Heart right ventricle (tissue), 16 donors: ENCODE measurements around the gene EEF2. TPM values are rescaled to one million over a fixed set of nuclear protein-coding genes. Genes with fewer than 3 reads are reported as not detected.

ENCODE experiments used
- ATAC-seq, 8 donors: fragments of 200-7000 bp; cut with Tn5 transposase; one replicate each; pipeline ENCODE4 v1.9.1; 2020; ENCODE audit warnings: mild to moderate bottlenecking in 8 of 8, moderate library complexity in 8 of 8, moderate number of reproducible peaks in 1 of 8
- DNase-seq, 2 donors: peaks; one replicate each; pipeline ENCODE4 v3.0.0-alpha.2; 2020
- H3K27ac ChIP-seq, 10 donors: fragments of 200-600 bp; sonication (generic) in 2 of 10; one replicate each; pipeline versions ENCODE4 v1.5.0 to v1.8.0; 2020 to 2022; ENCODE audit warnings: mild to moderate bottlenecking in 3 of 10
- H3K27me3 ChIP-seq, 7 donors: fragments of 200-600 bp; one replicate each; pipeline ENCODE4 v1.8.0; 2021 to 2022; ENCODE audit warnings: mild to moderate bottlenecking in 2 of 7
- H3K36me3 ChIP-seq, 9 donors: fragments of 200-600 bp; sonication (generic) in 1 of 9; one replicate each; pipeline versions ENCODE4 v1.5.0 to v1.8.0; 2020 to 2022; ENCODE audit warnings: mild to moderate bottlenecking in 2 of 9
- H3K4me1 ChIP-seq, 9 donors: fragments of 200-600 bp; sonication (generic) in 1 of 9; one replicate each; pipeline versions ENCODE4 v1.5.0 to v1.8.0; 2020 to 2022; ENCODE audit warnings: mild to moderate bottlenecking in 4 of 9
- H3K4me3 ChIP-seq, 10 donors: fragments of 200-600 bp; sonication (generic) in 2 of 10; one replicate each; pipeline versions ENCODE4 v1.5.0 to v1.8.0; 2020 to 2022; ENCODE audit warnings: mild to moderate bottlenecking in 7 of 10, moderate library complexity in 2 of 10
- H3K9me3 ChIP-seq, 11 donors: fragments of 200-600 bp in 10 of 11; sonication (generic) in 2 of 11; one replicate each; pipeline versions ENCODE4 v1.5.0 to v1.8.0; 2013 to 2022; ENCODE audit warnings: mild to moderate bottlenecking in 2 of 11, control low read depth in 1 of 11, moderate library complexity in 1 of 11
- WGBS, 2 donors: extraction: QIAGEN DNeasy Blood & Tissue Kit; methylation state at CpG; one replicate each; pipeline ENCODE4 v1.1.7; 2013; ENCODE audit warnings: inconsistent platforms in 1 of 2; 5-methylcytosine and 5-hydroxymethylcytosine counted together
- intact Hi-C, 10 donors: fragments of 100-400 bp; cut with DNase I; formaldehyde crosslinking; loops; one replicate each; pipeline versions ENCODE4 v1.11.1 to v1.14.2; 2022
- microRNA-seq, 2 donors: library from miRNA; unstranded; fragments of <30 nt; microRNA quantifications; one replicate each; pipeline ENCODE4 v1.2.0, GENCODE V29; 2021
- polyA plus RNA-seq, 2 donors: library from polyadenylated mRNA; stranded (reverse); fragments of 200-250 nt; gene quantifications; one replicate each; pipeline ENCODE4 v1.2.3, GENCODE V29; 2013
- total RNA-seq, 10 donors: library from RNA; stranded (reverse); fragmentation: NEBNext Ultra II Directional in 3 of 10; extraction: Animal tissue kit (Norgen Biotek cat#: 25700) in 3 of 10; gene quantifications; one replicate each; pipeline versions ENCODE4 v1.2.1 to v1.2.4, GENCODE V29; 2021 to 2023
- TF ChIP-seq, protein P1 (sequence below), 9 donors: fragments of 200-600 bp; sonication (generic) in 2 of 9; IDR thresholded peaks; one replicate each; pipeline versions ENCODE4 v1.5.0 to v1.8.0; 2021 to 2022; ENCODE audit warnings: antibody characterized with exemption in 9 of 9, mild to moderate bottlenecking in 5 of 9, moderate library complexity in 1 of 9
- donor health status: Arrhythmogenic right ventricular cardiomyopathy.
- donor health status: ischemic (EF 13 %, LVEDD 7.1; RV severe dilation, severe dysfunction).
- donor health status: healthy with polysubstance abuse.
- donor health status: DM: no; HTN: yes; CAD: no.
- donor health status: DM: no; HTN: no; CAD: no.
- donor health status: ischemic (EF 25% LVEDD 6.9; RV normal size, moderate dysfunction).
- donor health status: ischemic (EF 25% LVEDD 5.7; RV mildly dilated, moderate dysfunction).
- donor health status: healthy.
- donor health status: DM: yes; HTN: yes; CAD: no.
- donor health status: Ischemic cardiomyopathy.
- donor health status: ischemic (EF 35%, LVEDD 5.7; RV mildly dilated, moderate dysfunction).
- donor health status: nonischemic (EF 11% LVEDD 7.7; RV severe dilation, severe dysfunction).
- donor health status: DM: yes; HTN: yes; CAD: no.
- donor health status: PGD.
- donor health status: ischemic (EF 29% LVEDD 5.4; RV normal size, mild dysfunction).
- donor health status: nonischemic (EF 23%, LVEDD 6.1; RV moderate dilation, normal function).

EEF2 gene
- total and polyA plus RNA-seq, 12 donors = 704 to 2,887 (median 2,554) TPM

DNA sequence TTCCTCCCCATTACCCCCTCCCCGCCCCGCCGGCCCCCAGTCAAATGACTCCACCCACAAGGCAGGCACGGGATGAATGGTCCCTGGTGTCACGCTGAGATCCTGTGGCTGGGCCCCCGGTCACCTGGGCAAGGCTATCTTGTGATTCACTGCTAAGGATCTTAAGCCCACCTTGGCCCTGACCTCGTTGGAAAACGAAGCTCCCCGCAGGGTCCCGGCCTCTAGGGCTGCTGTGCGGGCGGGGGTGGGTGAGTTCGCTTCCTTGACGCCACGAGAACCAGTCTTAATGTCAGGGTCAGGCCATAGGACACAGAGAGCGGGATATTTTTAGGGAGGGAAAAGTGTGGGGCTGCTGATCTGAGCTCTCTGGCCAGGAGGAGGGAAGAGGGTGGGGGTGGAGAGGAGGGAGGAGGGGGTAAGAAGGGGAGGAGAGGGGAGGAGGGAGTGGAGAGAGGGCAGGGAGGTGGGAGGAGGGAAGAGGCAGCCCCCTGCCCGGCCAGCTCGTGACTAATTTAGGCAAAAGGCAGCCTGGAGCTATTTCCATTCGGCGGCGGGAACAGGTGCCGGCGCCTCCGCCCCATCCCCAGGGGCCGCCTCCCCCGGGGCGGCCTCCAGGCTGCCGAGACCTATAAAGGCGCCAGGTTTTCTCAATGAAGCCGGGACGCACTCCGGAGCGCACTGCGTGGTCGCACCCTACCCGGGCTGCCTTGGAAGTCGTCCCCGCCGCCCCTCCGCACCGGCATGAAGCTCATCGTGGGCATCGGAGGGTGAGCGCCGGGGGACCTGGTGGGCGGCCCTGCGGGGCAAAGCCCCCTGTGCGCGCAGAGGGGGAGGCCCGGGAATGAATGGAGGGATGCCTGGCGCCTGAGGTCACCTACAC is 52.1 kb downstream of the EEF2 start, which contains the start of gene NMRK2:
TSS of gene NMRK2 (plus strand) at position 139 of the 880 bp plus-strand sequence. CDS start at position 742, 603 bp downstream.
- peaks cover 0 to 26% (median 5%) of the 10 kb centered on the region in 9 donors for H3K4me1 ChIP-seq
- H3K27me3 ChIP-seq = peaks cover 0 to 35% (median 13%) of the 10 kb centered on the region in 7 donors
- peaks cover 0 to 5% (median 0%) of the 10 kb centered on the region in 9 donors for H3K36me3 ChIP-seq
- peak; percentile 56 to 82 (median 72) for ATAC-seq
- DNase-seq = peak; percentile 49 to 54
- intact Hi-C loops = no loop called here
- peak within 1 kb of the TSS; percentile 75 to 97 (median 83) for H3K27ac ChIP-seq
- H3K4me3 ChIP-seq = peak within 1 kb of the TSS; percentile 37 to 64 (median 50)
- no peaks in the 10 kb centered on the region for H3K9me3 ChIP-seq
- 1 to 3% methylated on average over 50 to 51 of the region's 51 CpGs for WGBS, 2 donors
- TF ChIP-seq, protein P1, sequence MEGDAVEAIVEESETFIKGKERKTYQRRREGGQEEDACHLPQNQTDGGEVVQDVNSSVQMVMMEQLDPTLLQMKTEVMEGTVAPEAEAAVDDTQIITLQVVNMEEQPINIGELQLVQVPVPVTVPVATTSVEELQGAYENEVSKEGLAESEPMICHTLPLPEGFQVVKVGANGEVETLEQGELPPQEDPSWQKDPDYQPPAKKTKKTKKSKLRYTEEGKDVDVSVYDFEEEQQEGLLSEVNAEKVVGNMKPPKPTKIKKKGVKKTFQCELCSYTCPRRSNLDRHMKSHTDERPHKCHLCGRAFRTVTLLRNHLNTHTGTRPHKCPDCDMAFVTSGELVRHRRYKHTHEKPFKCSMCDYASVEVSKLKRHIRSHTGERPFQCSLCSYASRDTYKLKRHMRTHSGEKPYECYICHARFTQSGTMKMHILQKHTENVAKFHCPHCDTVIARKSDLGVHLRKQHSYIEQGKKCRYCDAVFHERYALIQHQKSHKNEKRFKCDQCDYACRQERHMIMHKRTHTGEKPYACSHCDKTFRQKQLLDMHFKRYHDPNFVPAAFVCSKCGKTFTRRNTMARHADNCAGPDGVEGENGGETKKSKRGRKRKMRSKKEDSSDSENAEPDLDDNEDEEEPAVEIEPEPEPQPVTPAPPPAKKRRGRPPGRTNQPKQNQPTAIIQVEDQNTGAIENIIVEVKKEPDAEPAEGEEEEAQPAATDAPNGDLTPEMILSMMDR (IDR thresholded peaks at IDR 0.05) = no peak

DNA sequence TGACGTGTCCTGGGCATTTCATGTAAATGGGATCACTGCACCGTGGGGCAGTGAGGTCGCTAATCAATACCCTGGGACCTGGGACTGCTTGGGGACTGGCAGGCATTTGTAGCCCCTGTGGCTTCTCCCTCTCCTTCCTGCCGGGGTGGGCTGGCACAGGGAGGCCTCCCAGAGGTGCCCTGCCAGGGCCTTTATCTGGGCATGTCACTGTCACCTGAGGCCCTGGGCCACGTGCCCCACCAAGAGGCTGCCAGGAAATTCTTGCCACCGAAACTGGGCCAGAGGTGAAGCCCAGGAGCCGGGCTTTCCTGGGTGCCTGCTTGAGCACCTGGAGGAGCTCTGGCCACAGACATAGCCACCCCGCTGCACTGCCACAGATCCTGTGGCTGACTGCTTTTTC is 54.2 kb downstream of the EEF2 start:
- Histone ChIP-seq H3K4me3 (no peak overlapping the region), H3K27ac (peak overlapping the region; percentile 13 to 97 (median 83)), H3K9me3 (no peaks in the 10 kb centered on the region), H3K27me3 (peaks cover 0 to 35% (median 13%) of the 10 kb centered on the region in 7 donors), H3K4me1 (peaks cover 0 to 19% (median 5%) of the 10 kb centered on the region in 9 donors), H3K36me3 (no peaks in the 10 kb centered on the region)
- DNase-seq = peak; percentile 73 to 75
- 39 to 47% methylated on average over 8 of the region's 8 CpGs for WGBS, 2 donors
- intact Hi-C loops = no loop called here
- TF ChIP-seq, protein P1 (IDR thresholded peaks at IDR 0.05) = peak in 2 of 9 donors; percentile 9 to 10
- peak; percentile 46 to 81 (median 74) for ATAC-seq

Small RNA genes within 50 kb of the gene (microRNA-seq; reads per million reads assigned to microRNA genes)
- gene MIR637 = 0 reads per million in 2 donors

Other genes starting within 250 kb of the EEF2 start
- 10 to 100 TPM in 6 of 10 donors, 1 to 10 TPM in 4; 7.4 to 16.6 (median 10.7) TPM for gene APBA3, start 223.8 kb downstream of the EEF2 start, total RNA-seq
- gene APBA3, start 223.8 kb downstream of the EEF2 start, polyA plus RNA-seq = 10 to 100 TPM; 20.0 to 22.6 TPM
- 10 to 100 TPM; 61.4 to 93.4 (median 67.0) TPM for gene MRPL54, start 222.8 kb downstream of the EEF2 start, total RNA-seq
- 100 to 1,000 TPM; 124 TPM for gene MRPL54, start 222.8 kb downstream of the EEF2 start, polyA plus RNA-seq
- not detected for gene RAX2, start 213.2 kb downstream of the EEF2 start, total RNA-seq
- not detected for gene RAX2, start 213.2 kb downstream of the EEF2 start, polyA plus RNA-seq
- gene MATK, start 199.1 kb downstream of the EEF2 start, total RNA-seq = 1 to 10 TPM in 1 of 10 donors, under 1 TPM in 9; 0.14 to 4.9 (median 0.44) TPM
- 1 to 10 TPM in 1 of 2 donors, under 1 TPM in 1; 0.97 to 1.2 TPM for gene MATK, start 199.1 kb downstream of the EEF2 start, polyA plus RNA-seq
- gene ZFR2, start 116.4 kb downstream of the EEF2 start, total RNA-seq = under 1 TPM in 2 of 10 donors, not detected in 8; 0.04 to 0.29 TPM
- gene ZFR2, start 116.4 kb downstream of the EEF2 start, polyA plus RNA-seq = not detected
- not detected for gene ATCAY, start 104.8 kb downstream of the EEF2 start, total RNA-seq
- not detected for gene ATCAY, start 104.8 kb downstream of the EEF2 start, polyA plus RNA-seq
- gene NMRK2, start 52.4 kb downstream of the EEF2 start, total RNA-seq = 1,000 to 10,000 TPM in 1 of 10 donors, 100 to 1,000 TPM in 9; 241 to 2,570 (median 640) TPM
- gene NMRK2, start 52.4 kb downstream of the EEF2 start, polyA plus RNA-seq = 1,000 to 10,000 TPM; 1,128 to 1,168 TPM
- gene DAPK3, start 14.4 kb downstream of the EEF2 start, total RNA-seq = 100 to 1,000 TPM in 5 of 10 donors, 10 to 100 TPM in 5; 72.5 to 222 (median 99.5) TPM
- 100 to 1,000 TPM; 140 to 214 TPM for gene DAPK3, start 14.4 kb downstream of the EEF2 start, polyA plus RNA-seq
- 10 to 100 TPM; 11.5 to 22.8 (median 14.3) TPM for gene PIAS4, start 22.3 kb upstream of the EEF2 start, total RNA-seq
- 10 to 100 TPM in 1 of 2 donors, 1 to 10 TPM in 1; 8.5 to 10.5 TPM for gene PIAS4, start 22.3 kb upstream of the EEF2 start, polyA plus RNA-seq
- 10 to 100 TPM; 20.3 to 40.5 (median 26.3) TPM for gene ZBTB7A, start 81.4 kb upstream of the EEF2 start, total RNA-seq
- gene ZBTB7A, start 81.4 kb upstream of the EEF2 start, polyA plus RNA-seq = 10 to 100 TPM in 1 of 2 donors, 1 to 10 TPM in 1; 9.6 to 13.2 TPM
- gene MAP2K2, start 138.7 kb upstream of the EEF2 start, total RNA-seq = 100 to 1,000 TPM in 5 of 10 donors, 10 to 100 TPM in 5; 91.5 to 155 (median 101) TPM
- gene MAP2K2, start 138.7 kb upstream of the EEF2 start, polyA plus RNA-seq = 100 to 1,000 TPM; 163 to 288 TPM
- gene CREB3L3, start 168.2 kb upstream of the EEF2 start, total RNA-seq = not detected
- under 1 TPM in 1 of 2 donors, not detected in 1; 0.01 TPM for gene CREB3L3, start 168.2 kb upstream of the EEF2 start, polyA plus RNA-seq
- gene SIRT6, start 197.1 kb upstream of the EEF2 start, total RNA-seq = 10 to 100 TPM in 8 of 10 donors, 1 to 10 TPM in 2; 7.9 to 14.6 (median 11.9) TPM
- 10 to 100 TPM; 24.1 to 26.9 TPM for gene SIRT6, start 197.1 kb upstream of the EEF2 start, polyA plus RNA-seq
- 1 to 10 TPM in 1 of 10 donors, under 1 TPM in 9; 0.12 to 1.0 (median 0.29) TPM for gene ANKRD24, start 197.2 kb upstream of the EEF2 start, total RNA-seq
- under 1 TPM; 0.14 to 0.66 TPM for gene ANKRD24, start 197.2 kb upstream of the EEF2 start, polyA plus RNA-seq
- 1 to 10 TPM in 2 of 10 donors, under 1 TPM in 4, not detected in 4; 0.49 to 2.2 (median 0.81) TPM for gene EBI3, start 244.1 kb upstream of the EEF2 start, total RNA-seq
- 1 to 10 TPM in 1 of 2 donors, under 1 TPM in 1; 0.73 to 2.4 TPM for gene EBI3, start 244.1 kb upstream of the EEF2 start, polyA plus RNA-seq